Esophagus squamous epithelium (tissue), 4 donors: ENCODE measurements around the gene GRP.

Experiments used
- CTCF ChIP-seq, 6 experiments: fragments of 450-650 bp in 4 of 6; fragments of 200-600 bp in 2 of 6; sonication (generic) in 2 of 6; IDR thresholded peaks; one replicate each; pipeline ENCODE4 v1.5.1; 2016 to 2019; ENCODE audit warnings: antibody characterized with exemption in 6 of 6, mild to moderate bottlenecking in 4 of 6, moderate library complexity in 4 of 6
- POLR2A ChIP-seq, 4 donors: fragments of 450-650 bp; IDR thresholded peaks; one replicate each; pipeline ENCODE4 v1.6.1; 2017; ENCODE audit warnings: antibody characterized with exemption in 4 of 4, mild to moderate bottlenecking in 4 of 4, moderate library complexity in 3 of 4

- TF ChIP-seq CTCF (IDR thresholded peaks at IDR 0.05): no peak
- TF ChIP-seq POLR2A (IDR thresholded peaks at IDR 0.05): no peak
Observed at GRCh38 chr18:59265246-59265973, 45.5 kb downstream of the GRP start.
